Sigmoid colon (tissue), 4 donors: ENCODE results near the gene KCNJ16.

Experiments
- CTCF ChIP-seq, 4 experiments: fragments of 450-650 bp in 3 of 4; fragments of 200-600 bp in 1 of 4; IDR thresholded peaks; one replicate each; pipeline ENCODE4 v1.5.1; 2016 to 2019; ENCODE audit warnings: antibody characterized with exemption in 4 of 4, mild to moderate bottlenecking in 3 of 4, moderate library complexity in 2 of 4
- EP300 ChIP-seq, 4 donors: sonication (generic); formaldehyde crosslinking; IDR thresholded peaks; one replicate each; pipeline ENCODE4 v1.6.1; 2017; ENCODE audit warnings: antibody characterized with exemption in 4 of 4
- POLR2A ChIP-seq, 2 donors: fragments of 450-650 bp; IDR thresholded peaks; one replicate each; pipeline ENCODE4 v1.6.1; 2016; ENCODE audit warnings: antibody characterized with exemption in 2 of 2, mild to moderate bottlenecking in 2 of 2, moderate library complexity in 2 of 2
- POLR2AphosphoS5 ChIP-seq, 4 donors: sonication (generic); formaldehyde crosslinking; IDR thresholded peaks; one replicate each; pipeline ENCODE4 v1.6.1; 2017; ENCODE audit warnings: antibody characterized with exemption in 4 of 4

GRCh38 chr17:70059071-70059470, 16.0 kb upstream of the KCNJ16 start:
- TF ChIP-seq CTCF (IDR thresholded peaks at IDR 0.05) = no peak
- TF ChIP-seq POLR2A (IDR thresholded peaks at IDR 0.05) = no peak
- TF ChIP-seq EP300 (IDR thresholded peaks at IDR 0.05) = no peak
- no peak for TF ChIP-seq POLR2AphosphoS5 (IDR thresholded peaks at IDR 0.05)
